Epithelial cell of prostate (primary cell): ENCODE measurements around the gene PJA2.

Source experiments
- DNase-seq: peaks from one replicate; pipeline ENCODE4 v3.0.0-alpha.2; 2011; ENCODE audit warnings: low read depth, low spot score
- H3K27ac ChIP-seq: fragments of 450-650 bp; 2 replicates; pipeline ENCODE4 v1.5.1; 2017; ENCODE audit warnings: mild to moderate bottlenecking

Gene PJA2

GRCh38 chr5:109410389-109411148 is 795 bp upstream of the PJA2 start:
- DNase-seq: no peak
- H3K27ac ChIP-seq: peak overlapping the region; percentile 96

GRCh38 chr5:109408991-109409843 is 557 bp downstream of the PJA2 start:
- DNase-seq: no peak
- H3K27ac ChIP-seq: peak overlapping the region; percentile 96

GRCh38 chr5:109407913-109408312 is 1.9 kb downstream of the PJA2 start:
- DNase-seq: no peak
- peak overlapping the region; percentile 96 for H3K27ac ChIP-seq

- peak overlapping the region; percentile 9 for H3K27ac ChIP-seq
- no peak for DNase-seq
Observed at GRCh38 chr5:109406719-109407118, 3.1 kb downstream of the PJA2 start.

- DNase-seq: no peak
- no peak overlapping the region for H3K27ac ChIP-seq
Observed at GRCh38 chr5:109404428-109404960, 5.3 kb downstream of the PJA2 start.

GRCh38 chr5:109403469-109403868 is 6.3 kb downstream of the PJA2 start:
- DNase-seq: no peak
- no peak overlapping the region for H3K27ac ChIP-seq

- DNase-seq: no peak
Observed at GRCh38 chr5:109399092-109399759, 10.5 kb downstream of the PJA2 start.

GRCh38 chr5:109396965-109397364 is 12.8 kb downstream of the PJA2 start:
- H3K27ac ChIP-seq: no peak overlapping the region
- no peak for DNase-seq

More at GRCh38 chr5:109399092-109399759, 10.5 kb downstream of the PJA2 start:
- no peak overlapping the region for H3K27ac ChIP-seq

- DNase-seq: no peak
- H3K27ac ChIP-seq: no peak overlapping the region
Observed at GRCh38 chr5:109394806-109395205, 15.0 kb downstream of the PJA2 start.

- DNase-seq: no peak
- no peak overlapping the region for H3K27ac ChIP-seq
Observed at GRCh38 chr5:109390188-109390587, 19.6 kb downstream of the PJA2 start.

- peak overlapping the region; percentile 13 for H3K27ac ChIP-seq
- no peak for DNase-seq
Observed at GRCh38 chr5:109388407-109388806, 21.4 kb downstream of the PJA2 start.

- peak overlapping the region; percentile 13 for H3K27ac ChIP-seq
- no peak for DNase-seq
Observed at GRCh38 chr5:109387408-109387974, 22.3 kb downstream of the PJA2 start.

GRCh38 chr5:109378095-109378494 is 31.7 kb downstream of the PJA2 start:
- H3K27ac ChIP-seq: no peak overlapping the region
- DNase-seq: no peak

GRCh38 chr5:109374625-109375024 is 35.1 kb downstream of the PJA2 start:
- no peak for DNase-seq
- no peak overlapping the region for H3K27ac ChIP-seq

- no peak for DNase-seq
- H3K27ac ChIP-seq: no peak overlapping the region
Observed at GRCh38 chr5:109373932-109374331, 35.8 kb downstream of the PJA2 start.

GRCh38 chr5:109370343-109370742 is 39.4 kb downstream of the PJA2 start:
- DNase-seq: no peak
- H3K27ac ChIP-seq: no peak overlapping the region

- no peak overlapping the region for H3K27ac ChIP-seq
- DNase-seq: no peak
Observed at GRCh38 chr5:109365653-109366052, 44.1 kb downstream of the PJA2 start.

GRCh38 chr5:109364977-109365376 is 44.8 kb downstream of the PJA2 start:
- H3K27ac ChIP-seq: no peak overlapping the region
- no peak for DNase-seq

- H3K27ac ChIP-seq: no peak overlapping the region
- DNase-seq: no peak
Observed at GRCh38 chr5:109359642-109360041, 50.1 kb downstream of the PJA2 start.

- DNase-seq: no peak
- no peak overlapping the region for H3K27ac ChIP-seq
Observed at GRCh38 chr5:109357807-109358206, 52.0 kb downstream of the PJA2 start.
